Measurements from ENCODE around the gene IGFBP6.

Gene IGFBP6

GRCh38 chr12:53133722-53134121 lies 36.3 kb downstream of the IGFBP6 start:
- no peak for DNase-seq (ENCODE audit: low spot score in 2 of 2)
- ATAC-seq: no peak
- H3K27ac Mint-ChIP-seq: no peak overlapping the region

GRCh38 chr12:53143355-53143754 lies 45.9 kb downstream of the IGFBP6 start:
- Mint-ChIP-seq H3K27ac (no peak overlapping the region), H3K36me3 (no peaks in the 10 kb centered on the region), H3K4me1 (no peaks in the 10 kb centered on the region), H3K9me3 (no peaks in the 10 kb centered on the region), H3K4me3 (no peak overlapping the region)
- DNase-seq (ENCODE audit: low spot score in 2 of 2) (no peak), ATAC-seq (no peak)

More at GRCh38 chr12:53133722-53134121, 36.3 kb downstream of the IGFBP6 start:
- Mint-ChIP-seq H3K4me3 (no peak overlapping the region), H3K36me3 (no peaks in the 10 kb centered on the region), H3K4me1 (no peaks in the 10 kb centered on the region), H3K9me3 (peaks cover 5% of the 10 kb centered on the region)

- Mint-ChIP-seq H3K36me3 (no peaks in the 10 kb centered on the region), H3K4me3 (no peak overlapping the region)
These were observed 48.2 kb downstream of the IGFBP6 start for GRCh38 chr12:53145383-53146260.

GRCh38 chr12:53147181-53147580 lies 49.7 kb downstream of the IGFBP6 start:
- Mint-ChIP-seq H3K4me3 (no peak overlapping the region), H3K9me3 (no peaks in the 10 kb centered on the region), H3K36me3 (no peaks in the 10 kb centered on the region), H3K27ac (no peak overlapping the region), H3K4me1 (no peaks in the 10 kb centered on the region)
- DNase-seq (ENCODE audit: low spot score in 2 of 2) (no peak), ATAC-seq (no peak)

More at GRCh38 chr12:53145383-53146260, 48.2 kb downstream of the IGFBP6 start:
- DNase-seq (ENCODE audit: low spot score in 2 of 2) (no peak), ATAC-seq (no peak)
- Mint-ChIP-seq H3K9me3 (no peaks in the 10 kb centered on the region), H3K27ac (peak overlapping the region; percentile 7), H3K4me1 (no peaks in the 10 kb centered on the region)

- Mint-ChIP-seq H3K9me3 (no peaks in the 10 kb centered on the region), H3K27ac (no peak overlapping the region), H3K36me3 (no peaks in the 10 kb centered on the region), H3K4me3 (no peak overlapping the region), H3K4me1 (no peaks in the 10 kb centered on the region)
- ATAC-seq (no peak), DNase-seq (ENCODE audit: low spot score in 2 of 2) (no peak)
These were observed 50.2 kb downstream of the IGFBP6 start for GRCh38 chr12:53147653-53148052.

- Mint-ChIP-seq H3K4me3 (no peak overlapping the region), H3K27ac (no peak overlapping the region)
- no peak for DNase-seq (ENCODE audit: low spot score in 2 of 2)
These were observed 53.6 kb downstream of the IGFBP6 start for GRCh38 chr12:53151039-53151438.

More at GRCh38 chr12:53151039-53151438, 53.6 kb downstream of the IGFBP6 start:
- Mint-ChIP-seq H3K9me3 (no peaks in the 10 kb centered on the region), H3K4me1 (no peaks in the 10 kb centered on the region), H3K36me3 (no peaks in the 10 kb centered on the region)
- no peak for ATAC-seq
